ENCODE measurements around the gene ABCD1. TPM values are rescaled to one million over a fixed set of nuclear protein-coding genes. Genes with fewer than 3 reads are reported as not detected.

ABCD1 gene
- total and polyA plus RNA-seq, 9 of the 15 experiments (the other 6 are each of a cell fraction or from before 2014, with no cell fraction given) = 0.07 to 6.9 (median 2.2) TPM

DNA sequence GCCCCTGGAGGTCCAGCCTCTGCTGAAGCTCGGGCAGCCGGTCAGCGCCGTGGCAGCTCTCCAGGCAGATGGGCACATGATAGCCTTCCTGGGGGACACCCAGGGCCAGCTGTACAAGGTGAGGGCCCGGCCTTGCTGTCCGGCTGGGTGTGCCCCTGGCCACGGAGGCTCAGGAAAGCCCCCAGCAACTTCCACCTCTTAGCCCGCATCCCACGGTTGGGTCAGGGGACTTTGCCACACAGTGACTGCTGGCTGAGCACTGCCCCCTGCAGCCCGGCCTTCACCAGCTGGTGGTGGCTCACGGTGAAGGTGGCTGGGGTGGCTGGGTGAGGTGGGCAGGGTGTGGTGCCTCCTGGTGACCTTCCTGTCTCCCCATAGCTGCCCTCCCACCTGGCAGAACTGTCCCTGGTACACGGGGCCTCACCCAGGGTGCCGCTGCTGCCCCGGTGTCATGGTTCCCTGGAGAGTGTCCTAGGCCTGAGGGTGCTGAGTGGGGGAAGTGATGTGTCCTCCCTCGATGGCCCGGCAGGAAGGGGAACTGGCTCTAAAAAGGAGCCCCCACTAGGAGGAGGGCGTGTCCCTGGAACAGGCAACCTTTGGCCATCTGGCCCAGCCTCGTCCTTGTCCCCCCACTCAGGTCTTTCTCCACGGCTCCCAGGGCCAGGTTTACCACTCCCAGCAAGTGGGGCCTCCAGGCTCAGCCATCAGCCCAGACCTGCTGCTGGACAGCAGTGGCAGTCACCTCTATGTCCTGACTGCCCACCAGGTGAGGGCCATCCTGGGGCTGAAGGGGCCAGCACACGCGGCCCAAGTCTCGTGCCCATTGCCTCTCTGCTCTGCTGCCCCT is 43.9 kb downstream of the ABCD1 start:
- H3K9ac ChIP-seq (ENCODE audit: insufficient read depth in 1 of 2, low read depth in 2 of 2, low read length in 2 of 2) = peak overlapping the region in 1 of 2 experiments; percentile 58; a peak in 1 of 4 replicates
- no peak overlapping the region for H3K4me2 ChIP-seq (ENCODE audit: insufficient read depth, low read length)
- peaks cover 15 to 96% of the 10 kb centered on the region in 2 experiments for H3K4me1 ChIP-seq (replicated peaks in 1 of 2; ENCODE audit: control insufficient read depth in 2 of 2, insufficient read depth in 2 of 2, low read length in 2 of 2)
- ChIA-PET POLR2A (no interaction called here), CTCF (ENCODE audit: low intra/inter-chr PET ratio) (no interaction called here)
- intact Hi-C loops (cut with micrococcal nuclease) = loop anchor here (5.0 kb wide), 1 partner anchor 159 kb away; the partner anchor contains the start of gene ARHGAP4
- no peaks in the 10 kb centered on the region for H4K20me1 ChIP-seq (replicated peaks; ENCODE audit: control insufficient read depth, insufficient read depth, low read length)
- no peak overlapping the region for H2AFZ ChIP-seq (ENCODE audit: low read depth, low read length)
- WGBS (ENCODE audit: insufficient coverage, low coverage, missing lambda C conversion rate) = 78% methylated on average over 12 of the region's 22 CpGs
- in situ Hi-C loops (cut with MboI) = no loop called here
- DNase-seq (ENCODE audit: extremely low read depth in 1 of 4, low spot score in 3 of 4) (no peak), ATAC-seq (no peak), FAIRE-seq (no peak)
- no peaks in the 10 kb centered on the region for H3K36me3 ChIP-seq (ENCODE audit: control insufficient read depth, insufficient read depth, low read length)
- H3K9me1 ChIP-seq (ENCODE audit: control insufficient read depth, insufficient read depth, low read length) = no peaks in the 10 kb centered on the region
- no peak for TF ChIP-seq NR2C2 (CRISPR knock-in tag; IDR thresholded peaks at IDR 0.05)
- no peak for TF ChIP-seq NR2C2 (tag; IDR thresholded peaks at IDR 0.05)
- peak; percentile 13 for TF ChIP-seq POLR2G (IDR thresholded peaks at IDR 0.05; ENCODE audit: low read depth, low read length)
- TF ChIP-seq SRSF7 (optimal IDR thresholded peaks at IDR 0.05; ENCODE audit: low read depth, low read length) = no peak
- TF ChIP-seq ZFX (CRISPR knock-in tag; IDR thresholded peaks at IDR 0.05) = no peak
- TF ChIP-seq, protein P1, sequence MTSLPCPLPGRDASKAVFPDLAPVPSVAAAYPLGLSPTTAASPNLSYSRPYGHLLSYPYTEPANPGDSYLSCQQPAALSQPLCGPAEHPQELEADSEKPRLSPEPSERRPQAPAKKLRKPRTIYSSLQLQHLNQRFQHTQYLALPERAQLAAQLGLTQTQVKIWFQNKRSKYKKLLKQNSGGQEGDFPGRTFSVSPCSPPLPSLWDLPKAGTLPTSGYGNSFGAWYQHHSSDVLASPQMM (CRISPR knock-in tag; IDR thresholded peaks at IDR 0.05) = no peak
- TF ChIP-seq, protein P2, sequence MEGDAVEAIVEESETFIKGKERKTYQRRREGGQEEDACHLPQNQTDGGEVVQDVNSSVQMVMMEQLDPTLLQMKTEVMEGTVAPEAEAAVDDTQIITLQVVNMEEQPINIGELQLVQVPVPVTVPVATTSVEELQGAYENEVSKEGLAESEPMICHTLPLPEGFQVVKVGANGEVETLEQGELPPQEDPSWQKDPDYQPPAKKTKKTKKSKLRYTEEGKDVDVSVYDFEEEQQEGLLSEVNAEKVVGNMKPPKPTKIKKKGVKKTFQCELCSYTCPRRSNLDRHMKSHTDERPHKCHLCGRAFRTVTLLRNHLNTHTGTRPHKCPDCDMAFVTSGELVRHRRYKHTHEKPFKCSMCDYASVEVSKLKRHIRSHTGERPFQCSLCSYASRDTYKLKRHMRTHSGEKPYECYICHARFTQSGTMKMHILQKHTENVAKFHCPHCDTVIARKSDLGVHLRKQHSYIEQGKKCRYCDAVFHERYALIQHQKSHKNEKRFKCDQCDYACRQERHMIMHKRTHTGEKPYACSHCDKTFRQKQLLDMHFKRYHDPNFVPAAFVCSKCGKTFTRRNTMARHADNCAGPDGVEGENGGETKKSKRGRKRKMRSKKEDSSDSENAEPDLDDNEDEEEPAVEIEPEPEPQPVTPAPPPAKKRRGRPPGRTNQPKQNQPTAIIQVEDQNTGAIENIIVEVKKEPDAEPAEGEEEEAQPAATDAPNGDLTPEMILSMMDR (IDR thresholded peaks at IDR 0.05 in 2 of 3, conservative IDR thresholded peaks at IDR 0.05 in 1 of 3; ENCODE audit: insufficient read depth in 2 of 3, low read depth in 1 of 3, low read length in 3 of 3) = 0 out of 6 replicates have a peak, but pooled peaks of 1 of the 3 experiments have one; percentile 15
- no peak for TF ChIP-seq ETV5 (CRISPR knock-in tag; IDR thresholded peaks at IDR 0.05; ENCODE audit: low read depth)
- TF ChIP-seq E2F3 (CRISPR knock-in tag; IDR thresholded peaks at IDR 0.05) = no peak
- TF ChIP-seq ARHGAP35 (IDR thresholded peaks at IDR 0.05; ENCODE audit: partially characterized antibody) = no peak
- no peak for TF ChIP-seq SAFB2 (IDR thresholded peaks at IDR 0.05; ENCODE audit: borderline replicate concordance, low read depth, low read length, severe bottlenecking)
- no peak for TF ChIP-seq HOXB6 (CRISPR knock-in tag; IDR thresholded peaks at IDR 0.05; ENCODE audit: borderline replicate concordance)
- TF ChIP-seq RBFOX2 (IDR thresholded peaks at IDR 0.05; ENCODE audit: low read depth, low read length) = peak; percentile 31; the same call in 1 of the 2 replicates
- no peak overlapping the region for H3K27ac ChIP-seq (ENCODE audit: extremely low read depth, low read depth, low read length)
- no TSS peak for BruUV-seq (replicated peaks)
- H3K79me2 ChIP-seq (ENCODE audit: control insufficient read depth, insufficient read depth, low read length) = peaks cover 14% of the 10 kb centered on the region
- H3K4me3 ChIP-seq = no peak overlapping the region
- no peaks in the 10 kb centered on the region for H3K9me3 ChIP-seq (replicated peaks; ENCODE audit: control insufficient read depth, insufficient read depth, low read depth, low read length)
- no peaks in the 10 kb centered on the region for H3K27me3 ChIP-seq (ENCODE audit: control insufficient read depth in 2 of 2, insufficient read depth in 2 of 2, low read length in 2 of 2)
